GM21381 (cell line): Measurements from ENCODE around the gene CHST6.
"Not testable (repeated sequence)": the region's sequence is repeated elsewhere in the genome, so short reads cannot be mapped to it uniquely, and the experiment has no call there.

ENCODE experiments used
- ATAC-seq: cut with Tn5 transposase; IDR thresholded peaks from one replicate; pipeline ENCODE4 v1.9.1; 2021; ENCODE audit warnings: mild to moderate bottlenecking, moderate library complexity; ENCODE audit not compliant: unreplicated experiment

The CHST6 gene

DNA sequence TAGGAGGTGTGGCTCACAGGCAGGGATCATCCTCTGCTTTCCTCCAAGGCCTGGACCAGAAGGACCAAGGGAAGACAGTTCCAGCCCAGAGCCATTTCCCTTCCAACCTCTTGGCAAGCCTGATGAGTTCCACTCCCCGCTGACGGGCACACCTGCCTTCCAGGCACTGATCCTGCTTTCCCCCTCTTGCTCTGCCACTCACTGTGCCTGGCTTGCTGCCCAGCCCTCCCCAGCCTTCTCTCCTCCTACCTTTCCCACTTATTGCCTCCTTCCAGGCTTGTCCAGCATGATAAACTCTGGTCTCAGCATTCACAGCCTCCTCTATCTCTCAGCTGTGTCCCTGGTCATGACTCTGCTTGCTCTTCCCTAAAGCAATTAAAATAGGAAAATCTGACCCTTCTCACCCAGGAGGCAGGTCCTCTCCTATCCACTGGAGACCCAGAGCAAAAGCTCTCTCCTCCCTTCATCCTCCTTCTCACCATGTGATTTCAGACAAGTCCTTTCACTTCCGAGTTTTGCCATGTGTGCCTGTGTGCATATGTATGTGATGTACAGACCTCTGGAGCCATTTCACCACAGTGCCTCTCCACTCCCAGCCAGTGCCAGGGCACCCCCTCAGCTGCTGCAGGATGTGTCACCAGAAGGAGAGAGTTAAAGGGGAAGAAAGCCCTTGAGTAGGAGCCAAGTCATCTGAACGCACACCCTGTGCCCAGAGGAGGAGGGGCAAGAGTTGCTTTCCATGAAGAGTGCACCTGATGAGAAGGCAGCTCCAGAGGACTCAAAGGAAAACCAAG lies 17.4 kb downstream of the CHST6 start:
- ATAC-seq, result no peak

DNA sequence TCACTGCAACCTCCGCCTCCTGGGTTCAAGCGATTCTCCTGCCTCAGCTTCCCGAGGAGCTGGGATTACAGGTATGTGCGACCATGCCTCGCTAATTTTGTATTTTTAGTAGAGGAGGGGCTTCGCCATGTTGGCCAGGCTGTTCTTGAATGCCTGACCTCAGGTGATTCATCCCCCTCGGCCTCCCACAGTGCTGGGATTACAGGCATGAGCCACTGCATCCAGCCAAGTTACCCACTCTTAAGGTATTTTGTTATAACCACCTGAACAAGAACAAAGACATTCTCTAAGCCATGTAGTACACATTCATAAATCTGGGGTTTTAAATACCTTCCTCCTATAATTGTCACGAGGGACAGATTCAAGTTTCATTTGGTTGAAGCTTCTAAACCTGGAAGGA lies 18.4 kb downstream of the CHST6 start:
- no peak for ATAC-seq

DNA sequence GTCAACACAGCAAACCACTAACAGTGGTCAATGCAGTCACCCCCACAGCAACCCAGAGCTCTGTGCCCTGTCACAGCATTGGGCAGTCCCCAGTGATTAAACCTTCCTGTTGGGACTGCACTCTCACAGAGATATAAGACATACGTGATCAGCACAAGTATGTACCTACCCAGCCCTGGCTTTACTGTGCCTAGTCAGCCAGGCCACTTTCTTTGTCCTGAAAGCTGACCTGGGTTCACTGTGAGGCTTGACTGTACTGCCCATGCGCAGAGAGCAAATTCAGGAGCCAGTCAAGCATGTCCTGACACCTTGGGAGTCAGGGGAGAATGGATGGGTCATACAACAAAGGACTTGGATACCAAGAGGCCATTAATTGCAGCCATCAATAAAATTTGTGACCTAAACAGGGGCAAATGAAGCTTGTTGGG lies 19.8 kb downstream of the CHST6 start:
- ATAC-seq, result no peak

DNA sequence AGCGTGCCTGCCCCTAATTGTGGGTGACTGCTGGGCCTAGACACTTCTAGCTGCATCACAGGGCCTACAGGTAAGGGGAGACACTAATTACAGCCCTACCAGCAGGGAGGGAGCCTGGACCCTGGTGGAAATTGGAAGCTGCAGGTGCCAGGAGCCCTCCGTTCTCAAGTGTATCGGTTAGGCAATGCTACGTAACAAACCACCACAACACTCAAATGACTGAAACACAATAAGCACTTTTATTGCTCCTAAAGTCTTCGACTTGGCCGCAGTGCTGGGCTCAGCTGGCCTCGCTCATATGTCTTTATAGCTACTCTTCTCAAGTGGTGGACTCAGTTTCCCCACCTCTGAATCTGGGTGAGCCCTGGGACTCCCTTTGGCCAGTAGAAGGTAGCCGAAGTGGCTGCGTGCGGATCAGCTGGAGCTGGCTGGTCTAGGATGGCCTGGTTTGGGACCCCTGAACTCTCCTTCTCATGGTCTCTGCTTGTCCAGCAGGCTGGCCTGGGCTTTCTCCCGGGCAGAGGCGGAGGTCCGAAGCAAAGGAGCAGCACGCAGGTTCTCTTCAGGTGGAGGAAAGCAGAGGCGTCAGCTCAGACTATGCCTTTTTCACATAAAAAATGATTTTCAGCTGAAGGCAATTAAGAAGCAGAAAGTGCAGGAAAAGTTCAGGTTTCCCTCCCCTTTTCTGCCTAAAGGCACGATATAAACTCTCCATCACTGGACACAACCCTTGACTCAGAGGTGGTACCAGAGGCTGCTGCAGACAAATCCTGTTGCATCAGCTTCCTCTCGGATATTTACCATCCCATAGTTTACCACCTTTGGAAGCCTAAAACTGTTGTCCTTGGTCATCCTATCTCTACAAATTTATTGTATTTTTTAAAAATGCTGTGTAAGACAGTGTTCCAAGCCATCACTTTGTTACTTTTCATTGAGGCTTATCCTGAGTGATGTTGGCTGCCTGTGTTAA lies 22.0 kb downstream of the CHST6 start:
- ATAC-seq, result no peak

DNA sequence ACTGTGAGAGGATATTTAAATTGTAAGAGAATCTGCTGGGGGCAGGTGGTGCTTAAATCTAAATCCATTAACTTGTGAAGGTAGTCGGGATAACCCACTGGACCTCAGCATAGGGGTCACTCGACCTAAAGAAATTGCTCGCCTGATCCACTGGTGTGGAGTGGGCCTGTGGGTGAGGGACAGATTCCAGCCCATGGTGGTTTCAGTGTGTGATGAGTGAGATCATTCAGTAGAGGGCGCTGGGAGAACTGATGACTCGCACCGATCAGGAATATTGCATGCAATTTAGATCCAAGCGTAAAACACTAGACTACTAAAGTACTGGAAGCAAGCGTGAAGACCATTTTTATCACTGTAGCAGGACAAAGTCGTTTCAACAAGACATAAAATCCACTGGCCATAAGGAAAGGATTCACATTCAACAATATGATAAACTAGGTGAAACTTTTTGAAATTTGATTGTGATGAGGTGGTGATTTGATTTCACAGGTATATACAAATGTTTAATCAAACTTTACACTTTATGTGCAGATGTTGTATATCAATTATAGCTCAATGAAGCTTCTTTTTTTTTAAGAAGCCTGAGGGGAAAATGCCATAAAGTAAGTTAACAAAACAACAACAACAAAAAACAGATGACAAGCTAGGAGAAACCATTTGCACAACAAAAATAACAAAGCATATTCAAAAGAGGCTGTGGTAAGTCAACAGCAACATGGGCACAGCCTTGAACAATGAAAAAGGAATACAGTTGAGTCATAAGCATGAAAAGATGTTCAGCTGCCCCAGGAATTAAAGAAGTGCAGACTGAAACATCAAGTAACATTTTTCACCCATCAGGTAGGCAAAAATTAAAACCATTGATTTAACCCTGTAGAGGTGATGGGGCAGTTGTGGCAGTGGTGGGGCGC lies 23.3 kb downstream of the CHST6 start:
- ATAC-seq, result peak; percentile 77

DNA sequence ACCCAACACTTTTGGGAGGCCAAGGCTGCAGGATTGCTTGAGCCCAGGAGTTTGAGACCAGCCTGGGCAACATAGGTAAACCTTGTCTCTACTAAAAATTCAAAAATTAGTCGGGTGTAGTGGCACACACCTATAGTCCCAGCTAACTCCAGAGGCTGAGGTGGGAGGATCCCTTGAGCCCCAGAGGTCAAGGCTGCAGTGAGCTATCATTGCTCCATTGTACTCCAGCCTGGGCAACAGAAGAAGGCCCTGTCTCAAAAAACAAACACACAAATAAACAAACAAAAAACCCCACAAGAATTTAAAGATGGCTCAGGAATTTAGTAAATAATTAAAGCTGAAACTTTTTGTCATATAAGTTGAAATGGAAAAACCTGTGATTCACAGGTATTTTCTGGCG lies 28.5 kb downstream of the CHST6 start:
- ATAC-seq, result no peak

DNA sequence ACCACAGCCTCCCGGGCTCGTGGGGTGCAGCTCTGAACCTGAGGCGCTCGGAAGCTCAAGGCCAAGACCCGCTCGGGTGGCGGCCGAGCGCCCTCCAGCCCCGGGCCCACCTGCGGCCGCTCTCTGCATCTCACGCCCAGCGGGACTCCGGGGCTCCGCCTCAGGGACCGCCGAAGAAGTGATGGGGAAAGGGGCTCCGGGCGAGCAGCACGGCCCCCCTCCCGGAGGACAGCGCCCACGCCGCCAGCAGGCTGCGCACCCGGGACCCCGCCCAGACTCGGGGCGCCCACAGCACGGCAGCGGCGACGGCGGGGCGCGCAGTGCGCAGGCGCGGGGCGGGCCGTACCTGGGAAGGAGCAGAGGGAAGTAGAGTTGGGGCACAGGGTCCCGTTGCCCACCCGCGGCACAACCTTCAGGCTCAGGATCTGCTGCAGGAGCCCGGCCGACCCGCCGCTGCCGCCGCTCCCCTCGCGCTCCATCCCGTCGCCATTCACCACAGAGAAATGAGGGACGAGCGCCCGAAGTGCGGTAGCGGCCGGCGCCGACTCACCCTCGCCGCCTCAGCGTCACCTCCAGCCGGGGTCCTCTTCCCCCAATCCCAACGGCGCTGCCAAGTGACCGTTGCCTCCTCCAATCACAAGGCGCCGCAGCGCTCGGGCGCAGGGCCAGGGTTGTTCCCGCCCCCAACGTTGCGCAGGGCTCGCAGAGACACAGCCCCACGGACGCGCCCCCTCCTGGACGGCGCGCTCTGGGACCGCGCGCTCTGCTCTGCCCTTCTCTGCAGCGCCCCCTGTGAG lies 30.9 kb downstream of the CHST6 start, which contains the start of gene TMEM170A:
TMEM170A (minus strand) TSS at position 568 of the 797 bp plus-strand sequence; CDS start at position 479, 89 bp downstream.
- peak; percentile 92 for ATAC-seq

DNA sequence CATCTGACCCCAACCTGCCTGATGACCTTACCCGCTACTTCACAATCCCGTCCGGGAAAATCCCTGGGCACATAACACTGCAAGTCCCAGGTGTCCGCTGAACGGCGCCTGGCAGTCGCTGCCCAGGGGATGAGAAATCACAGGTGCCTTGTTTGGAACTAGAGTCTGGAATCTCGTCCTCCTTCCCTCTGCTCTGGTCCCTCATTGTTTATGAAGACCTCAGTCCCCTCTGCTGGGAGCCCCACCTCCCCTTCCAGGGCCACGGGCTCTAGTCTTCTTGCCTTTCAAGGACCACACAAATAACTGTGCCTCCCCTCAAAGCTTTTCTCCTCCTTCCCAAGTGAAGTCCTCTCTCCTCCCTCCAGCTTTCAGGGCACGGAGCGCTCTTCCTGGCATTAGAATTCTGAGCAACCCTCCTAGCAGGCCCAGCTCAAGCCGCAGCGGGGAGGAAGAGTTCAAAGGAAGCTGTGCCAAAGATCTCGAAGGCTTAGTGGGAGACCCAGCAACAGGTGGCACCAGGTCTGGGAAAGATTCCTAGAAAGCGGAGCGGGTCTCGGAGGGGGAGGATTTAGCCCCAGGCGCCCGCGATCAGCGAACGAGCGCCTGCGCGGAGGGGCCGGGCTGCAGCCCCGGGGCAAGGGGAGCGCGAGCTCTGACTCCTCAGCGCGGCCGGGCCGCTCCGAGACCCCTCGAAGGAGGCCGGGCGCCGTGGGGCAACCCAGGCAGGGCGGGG lies 31.7 kb downstream of the CHST6 start:
- peak; percentile 13 for ATAC-seq

DNA sequence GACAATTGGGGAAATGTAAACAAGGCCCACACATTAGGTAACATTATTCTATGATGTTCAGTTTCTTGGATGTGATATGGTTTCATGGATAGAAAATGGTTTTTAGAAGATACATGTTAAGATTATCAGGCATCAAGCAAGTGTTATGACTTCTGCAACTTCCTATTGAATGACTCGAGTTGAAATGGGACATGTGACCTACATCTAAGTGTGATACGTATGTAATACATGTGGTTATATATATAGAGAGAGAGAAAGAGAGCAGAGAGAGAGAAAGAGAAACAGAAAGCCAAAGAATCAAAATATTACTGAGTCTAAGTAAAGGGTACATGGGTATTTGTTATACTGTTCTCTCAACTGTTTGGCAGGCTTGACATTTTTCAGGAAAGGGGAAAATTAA lies 32.4 kb downstream of the CHST6 start:
- no peak for ATAC-seq

DNA sequence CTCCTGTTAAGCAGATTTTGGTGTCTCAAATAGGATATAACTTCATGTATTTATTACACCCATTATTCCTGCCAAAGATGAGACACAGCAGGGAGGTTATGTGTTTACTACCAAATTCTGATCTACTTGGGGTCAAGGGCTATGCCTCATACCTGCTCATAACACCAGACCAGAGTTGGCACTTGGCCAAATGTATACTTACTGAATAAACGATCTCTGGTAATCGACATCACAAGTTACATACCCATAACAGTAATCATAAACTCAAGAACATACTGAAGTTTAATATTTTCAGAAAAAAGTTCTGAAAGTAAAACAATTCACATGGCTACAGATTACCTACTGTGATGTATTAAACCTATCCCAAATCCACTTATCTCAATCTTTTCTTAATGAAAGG lies 33.7 kb downstream of the CHST6 start:
- ATAC-seq, result no peak

DNA sequence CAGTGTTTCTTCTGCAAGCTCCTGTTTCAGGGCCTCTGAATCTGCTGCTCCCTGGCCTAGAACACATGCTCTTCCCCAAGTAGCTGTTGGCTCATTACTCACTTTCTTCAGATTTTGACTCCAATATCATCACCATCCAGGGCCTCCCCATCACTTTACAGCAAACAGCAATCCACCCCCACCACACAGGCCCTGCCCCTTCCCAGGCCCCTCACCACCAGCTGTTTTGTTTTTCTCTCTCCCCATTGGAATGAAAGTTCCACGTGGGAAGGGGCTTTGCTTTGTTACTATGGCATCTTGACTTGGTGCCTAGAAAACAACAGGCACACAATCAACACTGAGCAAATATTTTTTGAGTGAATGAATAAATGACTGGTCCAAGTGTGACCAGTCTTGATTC lies 34.8 kb downstream of the CHST6 start:
- no peak for ATAC-seq

DNA sequence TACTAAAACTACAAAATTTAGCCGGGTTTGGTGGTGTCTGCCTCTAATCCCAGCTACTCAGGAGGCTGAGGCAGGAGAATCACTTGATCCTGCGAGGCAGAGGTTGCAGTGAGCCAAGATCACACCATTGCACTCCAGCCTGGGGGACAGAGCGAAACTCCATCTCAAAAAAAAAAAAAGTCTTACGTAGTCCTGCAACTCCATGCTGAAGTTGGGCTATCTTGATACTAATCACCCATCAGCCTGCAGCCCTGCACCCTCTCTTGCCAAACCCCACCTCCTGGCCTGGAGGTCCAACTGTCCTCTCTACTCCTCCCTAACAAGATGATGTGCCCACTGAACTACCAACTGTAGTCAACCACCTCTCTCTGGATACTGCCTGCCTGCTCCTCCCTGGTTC lies 35.5 kb downstream of the CHST6 start:
- no peak for ATAC-seq

DNA sequence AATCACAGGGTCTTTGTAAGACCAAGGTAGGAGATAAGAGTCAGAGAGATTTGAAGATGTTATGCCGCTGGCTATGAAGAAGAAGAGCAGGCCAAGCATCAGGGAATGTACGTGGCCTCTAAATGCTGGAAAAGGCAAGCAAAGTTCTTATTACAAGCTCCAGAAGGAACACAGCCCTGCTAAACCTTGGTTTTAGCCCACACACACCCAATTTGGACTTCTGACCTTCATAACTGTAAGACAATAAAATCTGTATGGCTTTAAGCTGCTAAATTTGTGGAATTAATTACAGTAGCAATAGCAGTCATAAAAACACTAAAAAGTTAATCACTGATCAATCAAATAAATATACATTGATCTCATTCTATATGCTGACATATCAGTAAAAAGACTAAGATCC lies 36.8 kb downstream of the CHST6 start:
- ATAC-seq, result no peak

DNA sequence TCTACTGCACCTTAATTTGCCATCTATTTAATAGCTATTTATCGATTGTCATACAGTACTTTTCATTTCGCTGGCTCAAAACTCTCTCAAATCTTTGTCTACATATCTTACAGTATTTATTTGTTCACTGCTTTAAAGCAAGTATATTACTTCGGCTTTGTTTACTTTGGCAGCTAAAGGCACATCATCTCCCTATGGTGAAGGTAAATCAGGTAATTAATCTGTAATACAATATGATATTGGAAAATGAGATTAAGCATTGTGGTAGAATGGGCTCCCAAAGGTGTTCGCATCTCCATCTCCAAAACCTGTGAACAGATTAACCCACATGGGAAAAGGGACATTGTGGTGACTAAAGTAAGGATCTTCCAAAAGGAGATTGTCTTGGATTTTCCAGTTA lies 37.2 kb downstream of the CHST6 start:
- ATAC-seq, result no peak

DNA sequence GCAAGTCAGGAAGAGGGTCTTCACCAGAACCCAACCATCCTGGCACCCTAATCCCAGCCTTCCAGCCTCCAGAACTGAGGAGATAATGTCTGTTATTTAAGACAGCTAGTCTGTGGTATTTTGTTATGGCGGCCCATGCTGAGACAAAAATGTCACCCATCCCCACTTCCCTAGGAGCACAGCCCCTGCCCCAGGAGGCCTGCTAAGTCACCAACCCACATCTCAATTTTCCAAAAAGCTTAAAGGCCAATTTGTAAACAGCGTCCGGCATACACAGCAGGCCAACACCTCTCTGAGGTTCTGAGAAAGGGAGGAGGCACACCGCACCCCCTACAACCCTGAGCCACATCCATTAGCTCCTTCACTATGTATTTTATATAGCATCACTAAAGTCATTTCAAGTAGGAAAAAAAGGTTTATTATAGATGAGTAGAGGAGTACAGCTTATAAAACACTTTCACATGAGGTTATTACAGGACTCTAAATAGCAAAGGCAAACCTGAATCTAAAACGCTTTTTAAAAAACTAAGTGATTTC lies 37.7 kb downstream of the CHST6 start:
- ATAC-seq, result no peak

DNA sequence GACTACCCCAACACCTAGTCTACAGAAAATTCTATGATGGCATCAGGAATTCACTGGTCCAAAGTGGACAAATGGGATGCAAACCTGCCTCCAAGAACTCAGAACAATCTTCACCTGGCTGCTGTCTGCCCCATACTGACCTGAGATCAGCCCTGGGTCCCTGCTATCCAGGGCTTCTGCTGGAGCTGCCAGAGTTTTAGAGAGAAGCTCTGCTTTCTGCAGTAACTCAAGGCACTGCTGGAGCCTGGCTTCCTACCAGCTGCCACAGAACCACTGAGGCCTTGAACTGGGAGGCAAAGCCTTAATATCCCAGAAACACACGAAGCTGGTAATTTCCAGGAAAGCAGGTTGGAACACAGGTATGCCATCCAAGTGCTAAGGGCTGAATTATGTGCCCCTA lies 38.3 kb downstream of the CHST6 start:
- ATAC-seq, result no peak

DNA sequence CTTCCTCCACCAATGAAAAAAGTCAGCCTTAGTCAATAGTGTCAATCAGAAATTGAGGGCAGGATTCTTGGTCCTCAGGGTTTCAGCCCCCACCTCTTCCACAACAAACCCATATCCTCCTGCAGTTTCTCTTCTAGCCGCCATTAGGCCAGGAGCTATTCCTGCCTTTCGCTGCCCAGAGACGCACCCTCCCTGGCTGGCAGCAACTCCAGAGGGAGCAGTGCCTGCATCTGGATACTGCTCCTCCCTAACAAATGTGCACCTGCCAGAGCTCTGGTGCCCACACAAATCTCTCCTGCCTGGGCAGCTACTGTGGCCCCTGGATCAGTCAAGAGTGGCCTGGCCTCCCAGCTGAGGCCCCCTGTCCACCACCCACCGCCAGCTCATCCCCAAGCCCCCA lies 38.8 kb downstream of the CHST6 start:
- not testable (repeated sequence) for ATAC-seq

DNA sequence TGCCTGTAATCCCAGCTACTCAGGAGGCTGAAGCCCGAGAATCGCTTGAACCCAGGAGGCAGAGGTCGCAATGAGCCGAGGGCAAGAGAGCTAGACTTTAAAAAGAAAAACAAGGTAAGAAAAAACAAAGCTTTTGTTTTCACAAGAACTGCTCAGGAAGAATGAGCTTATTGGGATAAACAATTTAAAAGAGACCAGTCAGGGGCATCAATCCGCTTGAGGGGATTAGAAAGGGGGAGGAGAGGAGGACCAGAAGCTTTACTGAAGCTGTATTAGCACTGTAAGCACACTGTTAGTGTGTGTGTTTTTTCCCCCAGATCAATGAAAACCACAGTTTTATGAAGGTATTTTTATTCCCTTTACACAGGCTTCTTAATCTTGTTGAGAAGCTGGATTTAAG lies 39.6 kb downstream of the CHST6 start:
- ATAC-seq, result no peak
